GM19328 (cell line): ENCODE results near the gene SAFB2.

Source experiments
- ATAC-seq: cut with Tn5 transposase; IDR thresholded peaks from one replicate; pipeline ENCODE4 v1.9.1; 2021; ENCODE audit warnings: mild to moderate bottlenecking, moderate library complexity; ENCODE audit not compliant: unreplicated experiment

SAFB2 gene

GRCh38 chr19:5553892-5554291 lies 68.7 kb downstream of the SAFB2 start:
- no peak for ATAC-seq

DNA sequence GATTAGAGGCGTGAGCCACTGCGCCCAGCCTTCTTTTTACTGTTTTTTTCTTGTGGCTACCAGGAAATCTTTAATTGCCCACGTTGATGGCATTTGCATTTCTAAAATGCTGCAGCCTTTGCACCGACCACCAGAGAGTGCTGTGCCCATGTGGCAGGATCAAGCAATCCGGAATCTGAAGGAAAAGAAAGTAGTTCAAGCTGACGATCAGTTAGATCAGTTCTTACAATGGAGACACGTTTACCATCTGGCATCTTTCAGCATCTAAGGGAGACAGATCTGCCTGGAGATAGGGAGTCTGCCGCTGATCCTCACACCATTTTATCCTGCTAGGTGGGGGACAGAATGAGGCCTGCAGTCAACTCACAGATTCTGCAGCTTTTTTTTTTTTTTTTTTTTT lies 74.7 kb downstream of the SAFB2 start:
- no peak for ATAC-seq

GRCh38 chr19:5545984-5546383 lies 76.6 kb downstream of the SAFB2 start:
- ATAC-seq = no peak

- ATAC-seq = no peak
Observed at GRCh38 chr19:5545051-5545450, 77.5 kb downstream of the SAFB2 start.

DNA sequence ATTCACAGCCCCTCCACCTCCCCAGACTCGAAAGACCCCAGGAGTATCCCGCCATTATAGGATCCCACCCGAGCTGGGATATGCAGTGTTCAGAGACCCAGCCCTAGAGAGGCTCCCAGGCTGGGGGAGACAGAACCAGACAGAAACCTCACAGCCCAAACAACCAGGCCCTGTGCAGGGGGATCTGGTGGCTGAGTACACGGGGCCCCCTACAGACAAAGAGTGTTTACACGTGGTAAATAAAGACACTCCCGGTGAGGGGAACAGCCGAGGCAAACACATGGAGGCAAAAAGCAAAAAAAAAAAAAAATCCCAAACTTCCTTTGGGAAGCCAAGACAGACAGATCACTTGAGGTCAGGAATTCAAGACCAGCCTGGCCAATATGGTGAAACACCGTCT lies 79.9 kb downstream of the SAFB2 start:
- no peak for ATAC-seq

DNA sequence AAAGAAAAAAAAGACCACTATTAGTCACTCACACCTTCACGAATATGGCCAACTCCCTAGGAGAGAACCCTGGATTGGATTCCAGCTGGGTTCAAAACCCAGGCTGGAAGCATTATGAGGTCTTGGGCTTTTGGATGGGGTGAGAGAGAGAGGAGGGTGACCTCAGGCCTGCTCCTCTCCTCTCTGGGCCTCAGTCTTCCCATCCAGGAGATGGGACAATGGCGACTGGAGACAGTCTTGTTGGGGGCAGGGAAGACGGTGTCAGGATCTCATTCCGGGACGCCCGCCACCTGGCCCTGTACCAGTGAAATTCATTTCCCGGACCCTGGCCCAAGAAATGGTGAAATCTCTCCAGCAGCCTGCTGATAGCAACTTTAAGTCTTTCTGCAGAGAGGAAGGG lies 81.1 kb downstream of the SAFB2 start:
- ATAC-seq = no peak

GRCh38 chr19:5540208-5540607 lies 82.4 kb downstream of the SAFB2 start:
- no peak for ATAC-seq

DNA sequence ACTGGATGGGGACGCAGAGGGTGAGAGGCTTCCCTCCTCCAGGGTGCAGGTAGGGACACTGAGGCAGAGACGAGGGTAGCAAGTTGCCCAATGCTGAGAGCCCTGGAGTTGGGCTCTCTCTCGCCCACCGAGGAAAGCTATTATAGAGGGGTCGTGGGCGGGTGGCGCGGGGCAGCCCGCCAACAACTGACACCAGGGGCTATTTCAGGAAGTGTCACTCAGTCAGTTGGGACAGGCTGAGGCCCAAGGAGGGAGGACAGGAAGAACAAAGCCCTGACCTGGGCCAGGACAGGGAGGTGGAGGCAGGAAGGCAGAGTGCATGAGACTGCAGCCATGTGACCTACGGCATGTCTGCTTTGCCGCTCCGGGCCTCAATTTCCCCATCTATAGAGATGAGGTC lies 84.7 kb downstream of the SAFB2 start:
- ATAC-seq = no peak
